Embryonic facial prominence (tissue), 1 donor: ENCODE data around the gene DHX32.
"Not testable (repeated sequence)": the region's sequence is repeated elsewhere in the genome, so short reads cannot be mapped to it uniquely, and the experiment has no call there.

Source experiments
- DNase-seq: peaks from one replicate; pipeline ENCODE4 v3.0.0-alpha.2; 2016; ENCODE audit errors: extremely low spot score

The DHX32 gene

DNA sequence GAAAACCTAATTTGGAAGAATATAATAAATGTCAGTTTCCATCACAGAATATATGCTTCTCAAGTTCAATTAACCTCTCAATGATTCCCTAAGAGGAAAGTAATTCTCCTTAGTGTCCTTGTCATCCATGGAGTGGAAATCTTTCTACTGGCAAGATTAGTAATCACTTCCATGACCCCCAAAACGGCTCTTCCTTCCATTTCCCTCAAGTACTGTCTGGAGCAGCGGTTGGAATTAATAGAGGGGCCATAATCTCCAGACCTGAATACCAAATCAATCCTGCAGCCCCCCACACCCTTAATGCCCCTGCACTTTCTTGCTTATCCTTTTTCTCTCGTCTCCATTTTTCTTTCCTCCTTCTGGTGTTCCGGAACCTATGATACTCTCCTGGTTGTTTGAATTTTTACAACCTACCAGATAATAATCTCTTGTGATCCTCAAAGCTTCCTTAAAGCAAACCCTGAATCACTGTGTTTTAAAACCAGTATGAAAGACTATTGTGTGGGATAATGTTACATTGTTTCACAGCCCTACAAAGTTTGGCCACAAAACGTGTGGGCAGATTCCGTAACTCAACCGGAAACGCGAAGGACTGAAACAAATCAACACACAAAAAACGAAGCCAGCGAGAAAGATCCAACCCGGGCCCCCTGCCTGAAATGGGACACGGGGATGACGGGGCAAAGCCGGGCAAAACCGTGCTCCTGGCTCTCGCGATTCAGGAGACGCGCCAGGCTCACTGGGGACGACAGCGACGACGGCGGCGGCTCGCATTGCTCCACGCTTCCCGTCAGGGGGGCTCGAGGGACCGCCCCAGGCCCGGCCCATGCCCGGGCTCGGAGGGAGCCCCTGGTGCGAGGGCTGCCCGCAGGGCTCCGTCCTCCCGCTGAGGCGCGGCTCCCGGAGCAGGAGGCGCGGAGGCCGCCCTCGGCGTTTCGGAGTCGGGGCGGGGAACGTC, 14.3 kb upstream of the DHX32 start:
- DNase-seq, result not testable (repeated sequence)

DNA sequence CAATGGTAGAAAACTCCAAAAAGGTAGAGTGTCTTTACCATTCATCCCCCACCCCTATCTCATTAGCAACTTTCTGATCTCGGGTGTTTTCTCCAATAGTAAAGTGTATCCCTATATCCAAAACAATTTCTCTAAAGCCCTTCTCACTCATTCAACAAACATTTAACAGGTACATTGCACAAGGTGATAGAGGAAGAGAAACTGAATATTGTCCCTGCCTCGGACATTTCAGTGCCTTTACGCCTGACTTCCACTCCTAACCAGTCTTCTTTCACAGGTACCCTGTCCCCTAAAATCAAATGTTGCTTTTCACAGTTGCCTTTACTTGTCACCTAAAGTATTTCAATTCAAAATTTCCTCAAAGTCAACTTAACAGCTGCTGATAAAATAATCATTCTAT, 13.1 kb upstream of the DHX32 start:
- not testable (repeated sequence) for DNase-seq

DNA sequence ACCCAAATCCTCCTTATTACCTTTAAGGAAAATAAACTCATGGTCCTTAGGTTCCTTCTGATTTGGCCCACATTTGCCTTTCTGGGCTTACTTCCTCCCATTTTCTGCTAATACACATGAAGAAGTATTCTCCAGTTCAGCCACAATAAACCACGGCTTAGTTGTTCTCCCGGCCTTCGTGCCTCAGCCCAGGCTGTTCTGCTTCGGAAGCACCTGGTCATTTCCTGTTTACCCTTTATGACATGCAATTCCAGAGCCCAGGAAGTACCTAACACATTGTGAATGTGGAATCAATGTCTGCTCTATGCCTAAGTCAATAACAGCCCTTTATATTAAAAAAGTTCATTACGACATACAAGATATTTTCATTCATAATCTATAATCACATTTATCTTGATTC, 11.3 kb upstream of the DHX32 start:
- not testable (repeated sequence) for DNase-seq

DNA sequence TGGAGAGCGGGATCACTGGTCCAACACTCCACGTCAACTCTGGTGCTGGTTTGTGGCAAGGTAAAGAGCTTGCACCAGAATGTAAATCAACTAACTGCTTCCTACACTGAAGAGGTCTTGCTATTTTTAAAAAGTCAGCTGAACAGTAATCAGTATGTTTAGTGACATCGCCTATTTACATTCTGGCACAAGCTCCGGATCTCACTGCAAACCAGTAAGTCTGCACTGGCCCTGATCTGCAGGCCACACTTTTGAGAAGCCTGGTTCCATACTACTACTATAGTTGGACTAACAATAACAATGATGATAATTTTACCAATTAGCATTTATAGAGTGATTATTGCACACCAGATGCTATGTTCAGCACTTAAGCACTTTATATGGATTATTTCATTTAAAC, 8.3 kb upstream of the DHX32 start:
- not testable (repeated sequence) for DNase-seq

DNA sequence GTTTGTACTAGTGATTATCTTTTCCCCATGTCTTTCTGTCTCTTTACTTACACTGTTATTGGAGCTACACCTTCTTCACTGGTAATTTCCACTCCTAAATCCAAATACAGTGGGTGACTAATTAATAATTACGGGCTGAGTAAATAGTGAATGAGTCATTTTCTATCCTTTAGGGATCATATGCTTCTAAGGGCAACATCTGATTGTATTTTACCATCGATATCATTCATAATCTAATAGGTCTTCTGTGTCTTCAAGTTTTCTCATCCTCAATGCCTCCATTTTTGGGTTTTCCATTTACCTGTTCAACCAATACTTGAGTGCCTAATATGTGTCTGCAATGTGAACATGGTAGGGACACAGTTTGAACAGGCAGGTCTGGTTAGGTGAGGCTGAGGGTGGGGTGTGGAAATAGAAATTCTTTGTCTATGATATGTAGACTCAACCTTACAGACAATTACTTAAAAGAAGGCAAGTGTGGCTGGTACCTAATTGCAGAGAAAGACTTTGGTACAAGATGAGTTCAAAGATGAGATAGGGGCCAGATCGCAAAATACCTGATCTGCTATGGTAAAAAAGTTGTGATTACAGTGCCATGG, 5.9 kb upstream of the DHX32 start:
- DNase-seq, result no peak

DNA sequence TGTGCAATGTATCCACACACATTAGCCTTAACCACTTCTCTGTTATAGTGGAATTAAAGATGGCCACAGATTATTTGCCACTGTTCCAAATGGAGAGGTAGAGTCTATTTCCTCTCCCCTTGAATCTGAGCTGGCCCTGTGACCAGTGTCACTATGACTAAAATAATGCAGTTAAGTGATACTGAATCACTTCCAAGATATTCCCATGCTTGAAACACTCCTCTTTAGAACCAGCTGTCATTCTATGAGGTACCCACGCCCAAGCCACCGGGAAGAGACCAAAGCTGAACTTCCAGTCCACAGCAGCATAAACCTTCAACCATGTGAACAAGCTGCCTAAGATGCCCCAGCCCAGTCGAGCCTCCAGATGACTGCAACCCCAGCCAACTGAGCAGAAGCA, 2.1 kb upstream of the DHX32 start:
- DNase-seq, result no peak

DNA sequence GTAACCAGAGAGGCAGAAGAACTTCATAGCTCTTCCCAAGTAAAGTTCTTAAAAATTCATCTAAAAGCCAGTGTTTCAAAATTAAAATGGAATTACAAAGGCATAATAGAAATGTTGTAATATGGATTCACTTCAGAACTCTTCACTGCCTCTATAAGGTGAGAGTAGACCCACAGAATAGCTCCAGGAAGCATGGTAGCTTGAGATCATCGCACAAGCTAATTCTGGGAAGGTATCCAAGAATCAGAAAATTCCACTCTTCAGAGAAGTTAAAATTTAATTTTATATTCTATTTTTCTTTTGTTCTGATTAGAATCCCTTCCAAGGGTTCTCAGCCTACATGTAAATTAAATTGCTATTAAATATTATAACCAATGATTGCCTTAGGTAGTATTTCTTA, 1.5 kb upstream of the DHX32 start:
- DNase-seq, result no peak

DNA sequence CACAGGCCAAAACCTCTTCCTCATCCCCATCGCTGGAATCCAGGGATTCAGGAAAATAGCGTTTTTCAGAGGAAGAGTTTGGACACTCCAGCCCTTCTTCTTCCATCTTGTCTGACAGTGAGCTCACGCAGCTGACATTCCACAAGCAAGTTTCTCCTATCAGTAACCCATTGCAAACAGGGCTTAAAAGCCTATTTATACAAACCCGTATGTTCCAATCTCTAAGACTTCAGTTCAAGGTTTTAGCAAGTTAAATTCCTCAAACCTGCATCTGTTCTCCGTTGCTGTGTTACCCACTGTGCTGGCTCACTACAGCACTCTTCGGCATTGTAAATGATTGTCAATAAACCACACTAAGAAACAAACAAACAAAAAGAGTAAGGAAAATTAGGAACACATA, 373 bp downstream of the DHX32 start:
- DNase-seq, result no peak

DNA sequence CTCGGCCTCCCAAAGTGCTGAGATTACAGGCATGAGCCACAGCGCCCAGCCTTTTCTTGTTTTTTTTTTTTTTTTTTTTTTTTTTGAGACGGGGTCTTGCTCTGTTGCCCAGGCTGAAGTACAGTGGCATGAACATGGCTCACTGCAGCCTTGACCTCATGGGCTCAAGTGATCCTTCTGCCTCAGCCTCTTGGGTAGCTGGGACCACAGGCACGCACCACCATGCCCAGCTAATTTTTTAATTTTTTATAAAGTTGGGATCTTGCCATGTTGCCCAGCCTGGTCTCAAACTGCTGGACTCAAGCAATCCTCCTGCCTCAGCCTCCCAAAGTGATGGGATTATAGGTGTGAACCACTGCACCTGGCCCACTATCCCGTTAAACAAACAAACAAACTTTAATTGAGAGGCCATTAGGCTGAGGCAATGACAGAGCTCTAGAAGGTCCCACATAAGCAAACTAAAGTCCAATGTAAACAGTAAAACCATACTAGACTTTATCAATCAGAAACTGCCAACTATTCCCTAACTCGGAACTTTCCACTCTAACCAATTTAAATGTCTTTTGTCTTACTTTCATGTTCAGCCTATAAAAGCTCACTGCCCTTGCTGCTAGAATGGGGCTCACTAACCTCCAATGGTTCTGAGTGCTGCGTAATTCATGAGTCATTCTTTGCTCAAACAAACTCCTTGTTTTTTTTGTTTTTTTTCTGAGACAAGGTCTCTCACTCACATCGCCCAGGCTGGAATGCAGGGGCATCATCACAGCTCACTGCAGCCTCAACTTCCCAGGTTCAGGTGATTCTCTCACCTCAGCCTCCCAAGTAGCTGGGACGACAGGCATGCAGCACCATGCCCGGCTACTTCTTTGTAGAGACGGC, 1.9 kb downstream of the DHX32 start:
- no peak for DNase-seq

DNA sequence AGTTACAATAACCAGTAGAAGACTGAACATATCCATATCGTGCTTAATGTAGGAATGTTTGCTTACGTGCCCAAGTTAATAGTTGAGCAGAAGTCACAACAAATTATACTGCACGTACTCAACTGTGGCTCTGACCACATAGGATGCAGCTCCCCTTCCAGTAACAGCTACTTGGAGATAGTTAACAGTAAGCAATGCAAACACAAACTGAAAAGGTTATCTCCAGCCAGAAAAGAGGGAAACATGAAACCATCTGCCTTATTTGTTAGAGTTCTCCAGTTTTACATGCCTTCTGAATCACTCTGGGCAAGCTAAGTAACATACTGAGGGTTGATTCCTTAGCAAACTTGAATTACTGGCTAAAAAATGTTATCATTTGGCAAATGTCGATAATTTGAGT, 9.8 kb downstream of the DHX32 start:
- DNase-seq, result no peak

DNA sequence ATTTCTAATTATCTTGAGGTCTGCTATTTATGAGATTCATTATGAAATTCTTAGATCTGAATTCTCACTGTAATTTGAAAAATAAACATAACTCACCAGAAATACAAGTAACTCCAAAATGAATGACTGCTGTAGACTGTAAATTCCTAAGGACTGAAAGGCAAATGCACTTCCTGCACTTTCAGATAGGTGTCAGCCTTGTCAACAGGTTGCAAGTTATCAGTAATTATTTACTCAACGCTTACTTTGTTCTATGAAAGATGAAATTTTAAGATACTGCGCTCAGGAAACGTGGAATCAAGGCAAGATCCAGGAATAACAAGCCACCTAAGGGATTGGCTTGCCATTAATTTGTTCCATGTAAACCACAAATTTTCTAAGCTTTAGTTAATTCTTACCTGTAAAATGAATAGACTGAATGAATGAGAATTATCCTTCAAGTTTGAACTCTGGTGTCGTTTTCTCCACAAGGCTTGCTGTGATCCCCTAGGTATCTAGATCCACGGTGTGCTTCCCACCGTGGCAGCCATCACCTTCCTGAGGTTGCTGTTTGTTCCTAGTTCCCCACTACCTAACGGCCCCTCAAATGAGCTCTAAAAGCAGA, 12.6 kb downstream of the DHX32 start:
- DNase-seq, result no peak

DNA sequence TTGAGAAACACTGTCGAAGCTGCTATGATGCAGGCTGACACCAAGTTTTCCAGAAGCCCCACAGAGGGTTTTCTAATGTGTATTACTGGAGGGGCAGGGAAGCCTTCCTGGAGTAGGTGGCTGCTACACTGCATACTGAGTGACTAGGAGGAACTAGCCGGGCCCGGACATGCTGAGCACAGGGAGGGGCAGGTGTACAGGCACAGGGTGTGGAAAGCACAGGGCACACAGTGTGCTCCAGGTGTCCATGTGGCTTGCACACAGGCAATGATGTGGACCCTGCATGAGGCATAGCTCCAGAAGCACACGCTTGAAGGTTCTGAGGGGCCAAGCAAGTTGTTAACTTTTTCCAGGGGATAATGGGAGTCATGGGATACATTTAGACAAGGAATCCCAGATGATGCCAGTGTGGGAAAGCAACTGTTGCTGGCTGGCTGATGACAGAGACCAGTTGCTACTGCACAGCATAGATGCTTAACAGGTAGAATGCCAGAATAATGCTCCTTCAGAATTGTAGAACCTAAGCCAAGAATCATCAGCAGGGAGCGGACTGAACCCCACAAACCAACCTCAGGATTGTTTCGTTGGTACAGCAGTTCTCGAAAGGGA, 14.6 kb downstream of the DHX32 start:
- DNase-seq, result no peak

DNA sequence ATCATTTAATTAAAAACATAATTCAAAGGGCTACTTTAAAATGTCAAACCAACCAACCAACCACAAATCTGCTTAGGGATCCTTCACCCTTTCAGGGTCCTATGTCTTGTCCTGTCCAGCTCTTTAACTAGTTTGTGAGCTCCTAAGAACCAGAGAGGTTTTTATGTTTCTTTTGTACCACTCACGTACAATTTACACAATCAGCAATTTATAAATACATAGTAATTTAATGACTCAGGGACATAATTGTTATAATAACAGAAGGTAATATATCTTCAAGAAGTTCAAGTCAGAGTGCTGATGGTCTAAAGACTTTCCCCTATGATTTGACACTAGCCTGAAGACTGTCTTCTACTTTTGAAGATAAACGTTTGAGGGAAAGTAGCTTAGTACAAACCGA, 16.0 kb downstream of the DHX32 start:
- DNase-seq, result no peak

DNA sequence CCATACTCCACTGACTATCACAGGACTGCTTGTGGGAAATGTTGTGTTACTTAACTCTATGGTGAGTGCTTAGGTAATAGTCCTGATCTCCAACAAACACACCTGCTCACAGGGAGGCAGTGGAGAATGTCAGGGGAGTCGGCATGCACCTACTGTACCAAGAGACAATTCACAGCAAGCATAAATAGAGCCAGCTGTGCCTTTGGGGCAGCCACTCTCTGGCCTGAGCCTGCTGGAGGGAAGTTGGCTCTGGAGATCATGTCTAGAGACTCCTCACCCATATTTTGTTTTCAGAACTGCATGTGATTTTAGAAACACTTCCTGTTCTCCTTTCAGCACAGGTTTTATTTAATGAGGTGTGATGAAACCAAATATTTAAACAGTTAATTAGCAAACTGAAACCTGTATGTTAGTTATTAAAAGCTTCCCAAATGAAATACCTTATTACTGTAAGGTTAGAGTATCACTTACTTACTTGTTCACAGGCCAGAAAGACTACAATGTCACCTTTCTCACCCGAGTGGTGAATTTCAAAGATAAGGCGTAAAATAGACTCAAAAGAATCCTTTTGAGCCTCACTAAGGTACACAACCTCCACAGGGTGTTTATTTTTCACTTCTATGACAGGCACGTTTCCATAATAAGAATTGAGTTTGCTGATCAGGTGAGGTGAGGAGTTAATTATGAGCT, 21.8 kb downstream of the DHX32 start:
- no peak for DNase-seq

DNA sequence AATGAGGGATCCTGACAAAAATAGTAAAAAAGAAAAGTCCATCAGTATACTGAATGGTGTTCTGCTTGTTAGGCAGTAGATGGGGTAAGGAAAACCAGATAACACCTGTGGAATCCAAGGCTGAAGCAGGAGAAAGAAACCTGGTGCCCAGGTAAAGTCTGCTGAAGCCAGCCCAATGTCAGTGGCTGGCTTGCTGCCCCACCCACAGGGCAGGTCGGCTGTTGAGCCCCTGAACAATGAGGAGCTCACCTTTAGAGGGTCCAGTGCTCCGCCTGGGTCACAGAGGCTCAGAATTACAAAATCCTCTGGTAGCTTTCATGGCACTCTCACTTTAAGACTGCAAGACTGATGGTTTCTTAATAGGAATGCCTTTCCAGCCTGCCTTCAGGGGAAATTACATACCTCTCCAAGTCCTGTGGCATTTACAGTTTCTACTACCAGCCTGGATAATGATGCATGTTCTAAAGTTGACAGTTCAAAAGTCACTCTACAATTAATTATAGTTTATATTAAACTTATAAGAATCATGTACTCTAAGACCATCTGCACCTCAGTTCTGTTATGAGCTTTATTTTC, 23.8 kb downstream of the DHX32 start:
- no peak for DNase-seq

DNA sequence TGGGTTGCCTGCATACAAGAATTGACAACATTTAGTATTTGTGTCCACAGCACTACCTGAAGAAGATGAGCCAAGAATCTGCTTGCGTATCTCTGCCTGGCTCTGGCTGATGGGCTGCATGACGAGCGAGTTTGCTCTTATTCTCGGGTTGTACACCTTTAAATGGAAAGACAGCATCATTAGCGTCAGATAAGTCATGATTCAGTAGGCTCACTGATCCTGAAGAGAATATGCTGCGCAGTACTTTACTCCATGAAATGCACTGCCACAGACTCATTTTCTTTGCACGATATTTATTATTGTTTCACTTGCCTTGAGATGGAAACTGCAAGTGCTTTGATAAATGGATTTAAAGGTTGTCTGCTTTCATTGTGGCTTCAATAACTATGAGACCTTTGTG, 28.6 kb downstream of the DHX32 start:
- no peak for DNase-seq

DNA sequence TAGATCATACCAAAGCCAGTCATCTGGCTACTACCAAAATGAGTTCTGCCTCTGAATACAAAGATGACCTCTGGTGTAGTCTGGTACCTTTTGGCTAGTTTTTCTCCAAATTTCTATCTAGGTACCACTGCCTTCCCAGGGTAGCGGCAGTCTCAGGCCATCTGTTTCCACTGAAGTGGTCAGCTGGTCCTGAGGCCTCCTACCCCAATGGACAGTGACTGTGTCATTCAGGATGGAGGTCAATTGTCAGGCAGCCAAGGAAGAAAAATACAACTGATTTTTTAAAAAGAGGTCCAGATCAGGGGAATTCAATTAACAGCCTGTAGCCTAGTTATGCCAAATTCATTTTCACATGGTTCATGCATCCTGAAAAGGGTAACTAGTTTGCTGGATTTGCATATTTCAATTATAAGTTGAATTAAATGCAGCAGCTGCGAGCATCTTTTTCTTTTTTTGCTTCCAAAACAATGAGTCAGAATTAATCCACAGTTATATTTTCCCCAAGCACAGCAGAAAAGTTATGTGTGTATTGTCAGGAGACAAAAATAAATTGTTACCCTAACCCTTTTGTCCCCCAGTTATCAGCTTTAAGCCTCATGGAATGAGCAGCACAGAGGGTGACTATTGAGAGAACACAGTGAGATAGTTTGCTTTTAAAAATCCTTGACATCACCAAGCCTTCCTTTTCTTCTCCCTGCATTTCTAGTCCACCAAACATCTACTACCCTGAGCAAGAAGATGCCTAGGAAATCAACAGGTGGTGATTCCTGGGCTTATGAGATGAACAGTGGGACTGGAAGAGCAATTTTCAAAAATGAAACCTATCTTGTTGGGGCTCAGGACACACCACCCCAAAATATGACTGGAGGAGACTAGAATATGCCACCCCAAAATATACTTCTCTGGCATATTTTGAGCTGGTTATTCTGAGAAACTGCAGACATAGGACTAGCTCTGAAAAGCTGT, 30.0 kb downstream of the DHX32 start:
- DNase-seq, result no peak

DNA sequence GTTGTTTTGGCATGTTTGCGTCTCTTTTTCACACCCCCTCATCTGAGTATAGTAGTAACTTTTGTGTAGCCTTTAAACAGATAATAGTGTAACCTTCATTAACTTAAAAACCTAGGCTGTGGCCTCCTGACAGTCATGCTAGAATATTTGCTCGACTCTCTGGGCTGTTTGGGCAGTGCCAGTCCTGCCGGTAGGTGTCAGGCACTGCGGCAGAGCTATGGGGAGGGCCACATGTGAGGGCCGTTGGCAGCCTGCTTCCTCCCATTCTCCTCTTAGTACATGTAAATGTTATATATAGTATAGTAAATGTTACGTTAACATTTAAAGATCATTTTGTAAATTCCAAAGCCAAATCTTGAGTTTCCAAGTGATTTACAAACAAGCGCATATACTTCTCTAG, 31.6 kb downstream of the DHX32 start:
- no peak for DNase-seq

DNA sequence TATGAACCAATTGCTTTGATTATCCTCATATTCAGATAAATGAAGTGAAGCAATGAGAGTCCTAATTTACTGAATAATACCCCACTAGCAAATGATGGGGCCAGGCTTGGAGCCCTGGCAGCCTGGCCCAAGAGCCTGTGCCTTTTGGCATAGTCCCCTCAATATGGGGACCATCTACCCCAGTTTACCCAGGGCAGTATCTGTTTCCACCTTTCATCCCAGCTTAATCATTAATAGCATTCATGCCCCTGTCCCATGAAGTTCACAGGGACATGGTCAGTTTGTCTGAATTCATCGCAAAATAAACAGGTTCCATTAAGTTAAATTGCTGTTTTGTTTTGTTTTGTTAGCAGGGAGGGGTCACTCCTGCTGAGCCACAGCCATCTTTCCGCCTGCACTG, 32.2 kb downstream of the DHX32 start:
- DNase-seq, result no peak
